AG09309 (cell line): ENCODE data around the gene IRAK1.

ENCODE experiments used
- DNase-seq: peaks from one replicate; pipeline ENCODE4 v3.0.0-alpha.2; 2010; ENCODE audit warnings: low read depth
- H3K4me3 ChIP-seq: 2 replicates; pipeline ENCODE4 v1.5.1; 2011; ENCODE audit warnings: mild to moderate bottlenecking, low read depth, low read length, moderate library complexity; ENCODE audit not compliant: control insufficient read depth
- CTCF ChIP-seq: IDR thresholded peaks from 2 replicates; pipeline ENCODE4 v1.5.1; 2011; ENCODE audit warnings: mild to moderate bottlenecking, low read depth, low read length, inconsistent platforms; ENCODE audit not compliant: insufficient read depth, control insufficient read depth; ENCODE audit errors: missing control alignments

Gene IRAK1

GRCh38 chrX:154015581-154016264, 4.0 kb downstream of the IRAK1 start:
- H3K4me3 ChIP-seq = no peak overlapping the region
- no peak for TF ChIP-seq CTCF
- DNase-seq = no peak

- no peak for TF ChIP-seq CTCF
- H3K4me3 ChIP-seq = no peak overlapping the region
- no peak for DNase-seq
Measured at GRCh38 chrX:154014429-154015380, 5.0 kb downstream of the IRAK1 start.

- TF ChIP-seq CTCF = peak; percentile 85
- H3K4me3 ChIP-seq = no peak overlapping the region
- DNase-seq = no peak
Measured at GRCh38 chrX:154013614-154014360, 5.9 kb downstream of the IRAK1 start.

- no peak overlapping the region for H3K4me3 ChIP-seq
- TF ChIP-seq CTCF = no peak
- no peak for DNase-seq
Measured at GRCh38 chrX:154013001-154013421, 6.7 kb downstream of the IRAK1 start.

- no peak overlapping the region for H3K4me3 ChIP-seq
- no peak for DNase-seq
- TF ChIP-seq CTCF = no peak
Measured at GRCh38 chrX:154012336-154012991, 7.2 kb downstream of the IRAK1 start.
